Activated T-cell treated with anti-CD3 and anti-CD28 coated beads, Interleukin-2, amount 50 U/mL, for 24 hours (primary cell): ENCODE measurements around the gene TMBIM1.
A peak's percentile ranks its signal among the peaks of the same experiment; 100 is the strongest.

ENCODE experiments used
- DNase-seq: peaks from one replicate; pipeline ENCODE4 v3.0.0-alpha.2; 2020
- H3K27ac Mint-ChIP-seq: 2 replicates; pipeline ENCODE4 v1.8.0; 2020; ENCODE audit warnings: mild to moderate bottlenecking, mixed read lengths
- H3K27me3 Mint-ChIP-seq: 2 replicates; pipeline ENCODE4 v1.8.0; 2020; ENCODE audit warnings: mixed read lengths
- H3K36me3 Mint-ChIP-seq: 2 replicates; pipeline ENCODE4 v1.8.0; 2020; ENCODE audit warnings: low read depth, mixed read lengths
- H3K4me1 Mint-ChIP-seq: 2 replicates; pipeline ENCODE4 v1.8.0; 2020; ENCODE audit warnings: low read depth, mixed read lengths
- H3K4me3 Mint-ChIP-seq: 2 replicates; pipeline ENCODE4 v1.8.0; 2020; ENCODE audit warnings: mild to moderate bottlenecking, moderate library complexity, mixed read lengths
- H3K9me3 Mint-ChIP-seq: 2 replicates; pipeline ENCODE4 v1.8.0; 2020; ENCODE audit warnings: mixed read lengths

Gene TMBIM1

DNA sequence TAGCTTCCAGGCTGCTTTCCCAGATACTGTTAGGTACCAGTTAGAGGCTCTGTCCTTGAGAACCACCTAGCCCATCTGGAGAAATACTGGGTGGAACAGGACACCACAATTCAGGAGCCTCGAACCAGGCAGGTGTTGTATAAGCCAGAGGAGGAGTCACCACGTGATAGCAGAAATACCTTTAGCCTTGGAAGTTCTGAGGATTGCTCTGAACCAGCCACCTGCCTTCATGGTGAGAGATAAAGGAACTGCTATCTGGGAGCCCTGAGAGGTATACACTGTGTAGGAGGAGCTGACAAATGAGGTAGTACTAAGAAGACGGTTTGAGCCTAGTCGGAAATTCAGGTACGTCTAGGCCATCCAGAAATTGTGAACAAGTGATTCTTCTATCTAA is 39.1 kb downstream of the TMBIM1 start:
- H3K27ac Mint-ChIP-seq = peak overlapping the region; percentile 85
- H3K27me3 Mint-ChIP-seq = no peaks in the 10 kb centered on the region
- H3K4me3 Mint-ChIP-seq = no peak overlapping the region
- peaks cover 52% of the 10 kb centered on the region for H3K4me1 Mint-ChIP-seq
- peaks cover 92% of the 10 kb centered on the region for H3K36me3 Mint-ChIP-seq
- H3K9me3 Mint-ChIP-seq = no peaks in the 10 kb centered on the region
- peak; percentile 19 for DNase-seq

DNA sequence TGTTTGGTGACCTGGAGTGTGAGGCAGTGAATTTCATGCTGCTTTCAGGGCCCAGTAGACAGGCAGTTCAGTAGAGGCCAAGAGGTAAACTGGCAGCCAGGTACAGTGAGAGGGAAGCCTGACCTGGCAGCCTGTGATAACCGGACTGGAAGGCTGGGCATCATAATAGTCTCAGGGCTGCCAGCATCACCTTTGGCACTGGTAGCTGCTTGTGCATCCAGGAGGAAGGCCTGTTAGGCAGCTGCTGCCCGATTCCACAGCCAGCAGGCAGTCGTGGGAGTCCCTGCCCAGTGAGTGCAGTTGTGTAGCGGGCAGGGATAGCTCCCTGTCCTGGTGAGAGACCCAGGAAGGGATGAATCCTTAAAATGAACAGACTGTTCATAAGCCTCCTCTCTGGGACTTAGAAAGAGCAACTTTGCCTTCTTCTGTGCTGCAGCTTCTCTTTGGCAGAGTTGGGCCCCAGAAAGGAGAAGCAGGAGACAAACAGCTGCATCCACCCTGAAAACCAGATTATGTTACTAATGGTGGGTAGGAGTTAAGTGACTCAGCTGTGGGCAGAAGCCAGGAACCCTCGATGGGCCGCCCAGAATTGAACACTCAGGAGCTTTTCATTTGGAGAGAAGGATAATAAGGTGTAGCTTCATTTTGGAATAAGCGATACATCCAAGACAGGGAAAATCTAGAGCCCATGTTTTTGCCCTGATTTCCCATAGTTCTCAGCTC is 39.6 kb downstream of the TMBIM1 start:
- DNase-seq = peak; percentile 30
- Mint-ChIP-seq H3K4me1 (peaks cover 49% of the 10 kb centered on the region), H3K27ac (peak overlapping the region; percentile 85), H3K36me3 (peaks cover 97% of the 10 kb centered on the region), H3K9me3 (no peaks in the 10 kb centered on the region), H3K27me3 (no peaks in the 10 kb centered on the region), H3K4me3 (no peak overlapping the region)

DNA sequence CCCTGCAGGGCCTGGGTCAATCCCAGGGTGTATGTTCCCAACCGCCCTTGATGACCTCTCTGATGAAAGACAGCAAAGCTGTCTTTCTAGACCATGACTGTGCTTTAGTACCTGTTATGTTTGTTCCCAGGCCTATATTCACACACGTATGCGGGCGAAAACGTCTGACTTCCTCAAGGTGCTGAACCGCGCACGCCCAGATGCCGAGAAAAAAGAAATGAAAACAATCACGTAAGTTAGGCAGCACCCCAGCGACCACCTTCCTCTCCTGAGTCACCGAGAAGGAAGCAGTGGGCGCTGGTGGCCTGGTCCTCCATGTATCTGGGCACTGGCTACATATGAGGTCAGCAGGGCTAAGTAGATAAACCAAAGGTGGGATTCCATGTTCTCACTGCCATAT is 42.6 kb downstream of the TMBIM1 start:
- Mint-ChIP-seq H3K4me3 (no peak overlapping the region), H3K4me1 (peaks cover 26% of the 10 kb centered on the region), H3K36me3 (peaks cover 99% of the 10 kb centered on the region), H3K9me3 (no peaks in the 10 kb centered on the region), H3K27ac (peak overlapping the region; percentile 82), H3K27me3 (no peaks in the 10 kb centered on the region)
- peak; percentile 19 for DNase-seq

DNA sequence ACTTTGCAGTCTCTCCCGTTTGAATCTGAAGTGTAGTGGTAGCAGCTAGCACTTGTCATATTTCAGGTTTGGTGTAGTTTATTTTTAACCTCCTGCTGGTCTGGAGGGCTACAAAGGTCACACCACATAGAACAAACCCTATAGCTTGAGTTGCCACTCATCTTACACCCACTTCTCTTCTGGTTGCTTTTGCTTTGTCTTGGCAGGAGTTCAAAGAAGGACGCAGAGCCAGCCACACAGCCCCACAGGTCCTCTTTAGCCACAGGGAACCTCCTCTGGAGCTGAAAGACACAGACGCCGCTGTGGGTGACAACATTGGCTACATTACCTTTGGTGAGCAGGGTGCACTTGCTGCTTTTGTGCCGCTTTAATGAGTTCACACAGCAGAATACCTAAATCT is 47.1 kb downstream of the TMBIM1 start:
- DNase-seq = no peak
- Mint-ChIP-seq H3K4me1 (peaks cover 31% of the 10 kb centered on the region), H3K27ac (peak overlapping the region; percentile 75), H3K4me3 (no peak overlapping the region), H3K36me3 (peaks cover 99% of the 10 kb centered on the region), H3K9me3 (no peaks in the 10 kb centered on the region), H3K27me3 (no peaks in the 10 kb centered on the region)

DNA sequence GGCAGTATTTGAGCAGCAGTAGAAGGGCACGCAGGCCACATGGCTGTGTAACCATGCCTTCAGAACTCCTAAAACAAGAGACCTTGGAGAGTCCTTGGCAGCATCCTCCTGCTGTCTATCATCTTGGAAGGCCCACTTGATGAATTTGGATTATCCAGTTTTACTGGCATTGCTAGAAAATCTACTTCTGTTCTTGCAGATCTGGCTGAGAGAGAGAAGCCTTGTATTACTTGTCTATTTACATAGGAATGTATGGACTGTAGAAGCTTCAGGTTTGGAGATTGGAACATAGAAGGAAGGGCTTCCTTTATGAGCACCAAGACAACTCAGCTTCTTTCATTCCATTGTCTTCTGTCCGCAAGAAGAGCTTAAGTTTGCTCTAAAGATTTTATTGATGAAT is 47.6 kb downstream of the TMBIM1 start:
- DNase-seq = no peak
- Mint-ChIP-seq H3K4me1 (peaks cover 32% of the 10 kb centered on the region), H3K4me3 (no peak overlapping the region), H3K27ac (peak overlapping the region; percentile 75), H3K36me3 (peaks cover 99% of the 10 kb centered on the region), H3K9me3 (no peaks in the 10 kb centered on the region), H3K27me3 (no peaks in the 10 kb centered on the region)

DNA sequence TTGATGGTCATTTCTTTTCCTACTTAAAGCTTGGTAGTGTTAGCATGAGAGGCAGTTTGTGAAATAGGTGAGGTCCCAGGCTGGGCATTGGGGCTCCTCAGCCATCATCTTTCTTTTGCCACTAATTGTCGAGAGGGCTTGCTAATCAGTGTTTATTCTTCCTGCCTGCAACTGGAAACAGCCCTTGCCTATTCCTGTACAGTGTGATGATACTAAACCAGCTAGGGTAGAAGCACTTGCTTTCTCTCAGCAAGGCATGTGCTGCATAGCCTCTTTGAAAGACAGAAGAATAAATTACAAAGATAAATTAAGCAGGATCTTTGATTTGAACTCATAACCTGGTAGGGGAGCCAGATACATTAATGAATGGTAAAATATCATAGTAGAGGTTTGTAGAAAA is 48.1 kb downstream of the TMBIM1 start:
- Mint-ChIP-seq H3K4me1 (peaks cover 34% of the 10 kb centered on the region), H3K36me3 (peaks cover 99% of the 10 kb centered on the region), H3K4me3 (no peak overlapping the region), H3K9me3 (no peaks in the 10 kb centered on the region), H3K27me3 (no peaks in the 10 kb centered on the region), H3K27ac (peak overlapping the region; percentile 75)
- no peak for DNase-seq

DNA sequence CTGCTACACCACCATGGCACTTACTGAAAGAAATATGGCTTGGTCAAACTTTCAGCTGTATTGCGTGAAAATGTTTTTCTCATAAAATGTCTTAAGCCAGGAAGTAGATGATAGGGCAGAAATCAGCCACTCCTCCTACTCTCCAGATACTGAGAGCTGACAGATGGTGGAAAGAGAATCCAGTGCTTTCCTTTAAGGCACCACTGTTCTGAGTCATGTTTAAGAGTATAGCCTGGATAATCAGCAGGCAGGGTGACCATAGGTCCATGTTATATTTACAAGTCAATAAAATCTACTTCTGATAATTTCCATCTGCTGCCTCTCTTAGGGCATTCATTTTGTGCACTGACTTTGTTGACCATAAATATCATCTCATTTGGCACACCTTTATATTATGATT is 53.4 kb downstream of the TMBIM1 start:
- H3K27ac Mint-ChIP-seq = peak overlapping the region; percentile 79
- DNase-seq = no peak
- H3K27me3 Mint-ChIP-seq = no peaks in the 10 kb centered on the region
- peaks cover 99% of the 10 kb centered on the region for H3K36me3 Mint-ChIP-seq
- H3K4me1 Mint-ChIP-seq = peaks cover 33% of the 10 kb centered on the region
- no peaks in the 10 kb centered on the region for H3K9me3 Mint-ChIP-seq
- H3K4me3 Mint-ChIP-seq = no peak overlapping the region

DNA sequence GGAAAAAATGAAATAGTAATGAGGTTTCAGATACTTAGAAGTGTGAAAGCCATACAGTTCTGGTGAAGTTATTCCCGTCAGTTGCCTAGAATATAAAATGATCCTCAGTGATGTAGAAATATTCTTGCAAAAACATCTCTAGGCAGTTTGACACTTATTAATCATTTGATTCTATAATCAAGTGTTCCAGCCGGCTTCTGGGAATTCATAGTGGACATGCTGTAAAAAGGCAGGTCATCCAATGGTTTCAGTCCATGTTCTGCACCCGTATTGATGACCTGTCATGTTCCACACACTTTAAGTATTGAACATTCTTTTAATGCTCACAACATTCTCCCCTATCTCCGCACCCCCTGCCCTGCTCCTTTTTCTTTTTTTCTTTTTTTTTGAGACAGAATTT is 55.5 kb downstream of the TMBIM1 start:
- no peak for DNase-seq
- Mint-ChIP-seq H3K4me3 (no peak overlapping the region), H3K27me3 (no peaks in the 10 kb centered on the region), H3K36me3 (peaks cover 97% of the 10 kb centered on the region), H3K9me3 (no peaks in the 10 kb centered on the region), H3K4me1 (peaks cover 35% of the 10 kb centered on the region), H3K27ac (peak overlapping the region; percentile 79)

DNA sequence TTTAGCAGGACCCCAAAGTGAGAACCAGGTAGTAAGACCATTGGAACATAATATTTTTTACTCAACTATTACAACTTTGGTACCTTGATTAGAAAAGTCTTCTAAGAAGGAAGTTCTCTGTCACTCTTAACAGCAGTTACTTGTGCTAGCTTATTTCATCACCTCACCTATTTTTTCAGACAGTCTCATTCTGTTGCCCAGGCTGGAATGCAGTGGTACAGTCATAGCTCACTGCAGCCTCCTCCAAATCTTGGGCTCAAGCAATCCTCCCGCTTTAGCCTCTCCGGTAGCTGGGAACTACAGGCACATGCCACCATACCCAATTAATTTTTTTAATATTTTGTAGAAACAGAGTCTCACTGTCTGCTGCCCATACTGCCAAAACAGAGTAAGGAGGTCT is 57.3 kb downstream of the TMBIM1 start:
- Mint-ChIP-seq H3K27me3 (no peaks in the 10 kb centered on the region), H3K4me1 (peaks cover 40% of the 10 kb centered on the region), H3K27ac (peak overlapping the region; percentile 79), H3K4me3 (no peak overlapping the region), H3K36me3 (peaks cover 97% of the 10 kb centered on the region), H3K9me3 (no peaks in the 10 kb centered on the region)
- DNase-seq = no peak

DNA sequence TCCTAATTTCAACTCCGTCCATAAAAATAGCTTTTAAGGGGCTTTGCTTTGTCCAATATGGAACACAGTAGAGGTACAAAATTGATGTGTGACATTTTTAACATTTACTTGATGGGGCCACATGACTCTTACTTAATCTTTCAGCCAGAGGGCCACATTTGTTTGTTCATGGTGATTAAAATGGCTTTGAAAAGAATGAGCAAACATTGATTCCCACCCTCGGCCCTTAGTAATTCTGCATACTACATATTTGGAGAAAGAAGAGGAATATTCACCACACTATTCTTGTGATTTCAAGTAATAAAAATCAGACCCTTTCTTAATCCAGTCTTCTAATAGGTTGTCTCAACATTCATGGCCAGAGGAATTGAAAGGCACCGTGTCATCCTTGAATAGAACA is 57.8 kb downstream of the TMBIM1 start:
- Mint-ChIP-seq H3K4me1 (peaks cover 44% of the 10 kb centered on the region), H3K27ac (peak overlapping the region; percentile 79), H3K27me3 (no peaks in the 10 kb centered on the region), H3K36me3 (peaks cover 97% of the 10 kb centered on the region), H3K9me3 (no peaks in the 10 kb centered on the region), H3K4me3 (no peak overlapping the region)
- no peak for DNase-seq

DNA sequence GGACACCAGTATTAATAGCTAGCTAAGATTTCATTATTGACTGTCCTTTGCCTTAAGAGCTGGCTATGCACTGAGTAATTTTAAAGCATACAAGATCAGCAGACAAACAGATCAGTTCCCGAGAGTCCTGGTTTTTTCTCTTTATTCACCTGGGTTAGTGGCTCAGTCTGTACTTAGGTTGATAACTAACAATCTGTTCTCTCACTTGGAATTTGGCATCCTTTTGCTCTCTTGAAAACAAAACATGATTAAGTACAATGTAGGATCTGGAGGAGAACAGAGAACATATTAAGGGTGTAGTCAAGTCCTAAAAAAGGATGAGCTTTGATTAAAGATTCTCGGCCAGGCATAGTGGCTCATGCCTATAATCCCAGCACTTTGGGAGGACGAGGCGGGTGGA is 58.8 kb downstream of the TMBIM1 start:
- Mint-ChIP-seq H3K4me3 (no peak overlapping the region), H3K36me3 (peaks cover 95% of the 10 kb centered on the region), H3K27me3 (no peaks in the 10 kb centered on the region), H3K27ac (peak overlapping the region; percentile 73), H3K4me1 (peaks cover 50% of the 10 kb centered on the region), H3K9me3 (no peaks in the 10 kb centered on the region)
- no peak for DNase-seq

DNA sequence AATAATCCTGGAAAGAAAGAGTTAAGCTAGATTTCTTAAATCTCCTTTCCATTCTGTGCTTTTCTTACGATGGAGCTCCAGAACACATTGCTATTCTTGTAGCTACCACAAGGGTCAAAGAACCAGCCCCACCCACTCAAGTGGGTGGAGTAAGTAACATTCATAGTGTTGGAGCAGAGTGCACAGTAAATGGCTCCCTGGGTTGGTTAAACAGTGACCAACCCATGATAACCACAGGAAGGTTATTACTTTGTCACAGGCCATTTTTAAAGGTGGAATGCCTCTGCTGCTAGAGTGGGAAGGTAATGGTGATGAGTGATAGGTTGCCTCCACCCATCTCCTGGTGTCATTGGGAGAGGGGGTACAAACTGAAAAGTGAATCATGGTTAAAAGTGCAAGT is 61.4 kb downstream of the TMBIM1 start:
- H3K27ac Mint-ChIP-seq = peak overlapping the region; percentile 92
- peaks cover 95% of the 10 kb centered on the region for H3K36me3 Mint-ChIP-seq
- DNase-seq = no peak
- peaks cover 73% of the 10 kb centered on the region for H3K4me1 Mint-ChIP-seq
- no peaks in the 10 kb centered on the region for H3K27me3 Mint-ChIP-seq
- peak overlapping the region; percentile 56 for H3K4me3 Mint-ChIP-seq
- H3K9me3 Mint-ChIP-seq = no peaks in the 10 kb centered on the region

DNA sequence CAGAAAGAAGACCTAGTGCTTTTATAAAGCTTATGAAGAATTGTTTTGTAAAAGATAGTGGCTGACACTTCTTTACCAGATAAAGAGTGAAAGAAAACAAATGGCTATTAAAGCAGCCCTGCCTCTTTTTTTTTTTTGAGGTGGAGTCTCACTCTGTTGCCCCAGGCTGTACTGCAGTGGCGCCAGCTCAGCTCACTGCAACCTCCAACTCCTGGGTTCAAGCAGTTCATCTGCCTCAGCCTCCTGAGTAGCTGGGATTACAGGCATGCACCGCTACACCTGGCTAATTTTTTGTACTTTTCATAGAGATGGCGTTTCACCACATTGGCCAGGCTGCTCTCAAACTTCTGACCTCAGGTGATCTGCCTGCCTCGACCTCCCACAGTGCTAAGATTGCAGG is 62.5 kb downstream of the TMBIM1 start:
- Mint-ChIP-seq H3K4me1 (peaks cover 84% of the 10 kb centered on the region), H3K4me3 (peak overlapping the region; percentile 56), H3K27ac (peak overlapping the region; percentile 92), H3K27me3 (no peaks in the 10 kb centered on the region), H3K9me3 (no peaks in the 10 kb centered on the region), H3K36me3 (peaks cover 95% of the 10 kb centered on the region)
- DNase-seq = no peak

DNA sequence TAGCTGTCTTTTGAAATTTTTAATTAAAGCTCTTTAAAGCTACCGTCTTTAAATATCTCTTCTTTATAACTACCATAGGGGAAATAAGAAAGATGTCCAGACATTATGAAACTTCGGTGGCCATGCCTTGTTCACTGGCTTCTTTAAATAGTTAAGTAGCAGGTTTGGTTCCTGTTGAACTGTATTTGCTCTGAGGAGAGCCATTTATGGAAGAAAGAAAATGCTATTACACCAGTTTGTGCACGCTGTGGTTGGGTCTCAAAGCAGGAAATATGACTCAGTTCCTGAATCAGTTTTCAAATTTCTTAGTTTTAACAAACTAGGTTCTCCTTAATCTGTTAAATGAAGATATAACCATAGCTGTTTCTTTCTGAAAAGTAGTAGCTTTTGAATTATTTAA is 63.1 kb downstream of the TMBIM1 start:
- Mint-ChIP-seq H3K36me3 (peaks cover 95% of the 10 kb centered on the region), H3K4me3 (peak overlapping the region; percentile 60), H3K9me3 (no peaks in the 10 kb centered on the region), H3K27me3 (no peaks in the 10 kb centered on the region), H3K4me1 (peaks cover 85% of the 10 kb centered on the region), H3K27ac (peak overlapping the region; percentile 96)
- DNase-seq = no peak

DNA sequence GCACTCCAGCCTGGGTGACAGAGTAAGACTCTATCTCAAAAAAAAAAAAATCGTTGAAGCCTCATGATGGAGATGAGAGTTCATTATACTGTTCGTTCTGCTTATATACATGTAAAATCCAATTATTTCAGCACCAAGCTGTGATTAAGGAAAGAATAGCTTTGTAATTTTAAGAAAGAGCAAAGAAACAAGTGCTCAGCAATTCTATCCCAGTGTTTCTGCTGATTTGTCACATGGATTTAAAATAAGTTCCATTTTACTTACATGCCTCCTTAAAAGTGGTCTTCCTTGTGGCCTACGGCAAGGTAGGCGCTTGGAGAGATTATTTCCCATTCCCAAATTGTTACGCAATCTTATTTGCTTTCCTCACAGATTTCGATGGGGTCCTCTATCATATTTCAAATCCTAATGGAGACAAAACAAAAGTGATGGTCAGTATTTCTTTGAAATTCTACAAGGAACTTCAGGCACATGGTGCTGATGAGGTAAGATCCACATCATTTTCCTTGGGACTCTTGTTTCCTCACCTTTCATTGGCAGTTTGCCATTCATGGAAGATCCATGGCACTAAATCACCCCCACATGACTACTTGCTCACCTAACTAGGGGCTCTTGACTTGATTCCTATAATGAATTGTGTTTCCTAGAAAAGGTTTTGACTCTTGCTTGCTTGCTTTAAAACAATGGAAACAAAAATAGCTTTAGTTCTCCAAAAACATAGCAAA is 63.8 kb downstream of the TMBIM1 start:
- no peaks in the 10 kb centered on the region for H3K9me3 Mint-ChIP-seq
- peak overlapping the region; percentile 96 for H3K27ac Mint-ChIP-seq
- peak overlapping the region; percentile 60 for H3K4me3 Mint-ChIP-seq
- no peaks in the 10 kb centered on the region for H3K27me3 Mint-ChIP-seq
- peaks cover 95% of the 10 kb centered on the region for H3K36me3 Mint-ChIP-seq
- peaks cover 85% of the 10 kb centered on the region for H3K4me1 Mint-ChIP-seq
- no peak for DNase-seq
